ENCODE results near the gene CCDC90B.
"Not testable (repeated sequence)": the region's sequence is repeated elsewhere in the genome, so short reads cannot be mapped to it uniquely, and the experiment has no call there.

CCDC90B gene

GRCh38 chr11:83285151-83285770, 906 bp downstream of the CCDC90B start:
- DNase-seq = no peak

- no peak for DNase-seq
These were observed 1.5 kb downstream of the CCDC90B start for GRCh38 chr11:83284501-83285150.

GRCh38 chr11:83282084-83282716, 4.0 kb downstream of the CCDC90B start:
- DNase-seq = no peak

GRCh38 chr11:83280256-83280655, 5.9 kb downstream of the CCDC90B start:
- no peak for DNase-seq

GRCh38 chr11:83278351-83278750, 7.8 kb downstream of the CCDC90B start:
- DNase-seq = no peak

GRCh38 chr11:83275888-83276641, 10.1 kb downstream of the CCDC90B start:
- DNase-seq = no peak

- DNase-seq = no peak
These were observed 13.5 kb downstream of the CCDC90B start for GRCh38 chr11:83272627-83273026.

GRCh38 chr11:83271734-83272133, 14.4 kb downstream of the CCDC90B start:
- not testable (repeated sequence) for DNase-seq

GRCh38 chr11:83269080-83269479, 17.1 kb downstream of the CCDC90B start:
- DNase-seq = not testable (repeated sequence)

GRCh38 chr11:83265331-83265730, 20.8 kb downstream of the CCDC90B start:
- no peak for DNase-seq

GRCh38 chr11:83259559-83259958, 26.6 kb downstream of the CCDC90B start:
- no peak for DNase-seq

- no peak for DNase-seq
These were observed 28.4 kb downstream of the CCDC90B start for GRCh38 chr11:83257761-83258168.

GRCh38 chr11:83256602-83257340, 29.4 kb downstream of the CCDC90B start:
- DNase-seq = no peak

GRCh38 chr11:83255366-83255765, 30.8 kb downstream of the CCDC90B start:
- no peak for DNase-seq

- no peak for DNase-seq
These were observed 33.2 kb downstream of the CCDC90B start for GRCh38 chr11:83252941-83253340.

GRCh38 chr11:83252266-83252665, 33.9 kb downstream of the CCDC90B start:
- DNase-seq = no peak

- no peak for DNase-seq
These were observed 36.1 kb downstream of the CCDC90B start for GRCh38 chr11:83249972-83250593.

GRCh38 chr11:83249445-83249844, 36.7 kb downstream of the CCDC90B start:
- no peak for DNase-seq

- DNase-seq = no peak
These were observed 44.7 kb downstream of the CCDC90B start for GRCh38 chr11:83241291-83241946.

- DNase-seq = no peak
These were observed 48.1 kb downstream of the CCDC90B start for GRCh38 chr11:83238111-83238510.

GRCh38 chr11:83235825-83236224, 50.3 kb downstream of the CCDC90B start:
- DNase-seq = no peak

GRCh38 chr11:83223457-83223856, 62.7 kb downstream of the CCDC90B start:
- DNase-seq = no peak

Data from activated CD4-positive, alpha-beta T cell treated with anti-CD3 and anti-CD28 coated beads, Interleukin-2, amount 50 U/mL, for 4 hours (primary cell).